ENCODE measurements around the gene ALX4.

GRCh38 chr11:44268614-44269080 is 41.3 kb downstream of the ALX4 start:
- TF ChIP-seq CTCF (IDR thresholded peaks at IDR 0.05) (no peak), POLR2A (IDR thresholded peaks at IDR 0.05) (no peak)
